ENCODE measurements around the gene NR6A1. TPM values are rescaled to one million over a fixed set of nuclear protein-coding genes. Genes with fewer than 3 reads are reported as not detected.

The NR6A1 gene
- total RNA-seq, 1 experiment from 2014 or later, result 164 TPM

GRCh38 chr9:124708074-124708473, 63.0 kb downstream of the NR6A1 start:
- ChIA-PET POLR2A (no interaction called here), CTCF (interaction anchor here (0.5 to 3.0 kb wide), 6 partner anchors 15 to 171 kb away, joined by 4 to 25 read pairs (median 6); no protein-coding TSS in a partner anchor)
- Mint-ChIP-seq H3K27ac (peak overlapping the region; percentile 91), H3K4me3 (no peak overlapping the region), H3K4me1 (peaks cover 44% of the 10 kb centered on the region), H3K27me3 (ENCODE audit: low read depth) (no peaks in the 10 kb centered on the region), H3K9me3 (peaks cover 4% of the 10 kb centered on the region; the same call in 1 of the 2 replicates), H3K36me3 (peaks cover 12% of the 10 kb centered on the region)
- no peak for ATAC-seq
- TF ChIP-seq FOXP1 (CRISPR knock-in tag; IDR thresholded peaks at IDR 0.05; ENCODE audit: borderline replicate concordance) (no peak), PREB (CRISPR knock-in tag; IDR thresholded peaks at IDR 0.05; ENCODE audit: borderline replicate concordance) (no peak), FOXJ3 (CRISPR knock-in tag; IDR thresholded peaks at IDR 0.05; ENCODE audit: borderline replicate concordance) (no peak), ATF3 (CRISPR knock-in tag; conservative IDR thresholded peaks at IDR 0.05) (no peak), KAT7 (CRISPR knock-in tag; IDR thresholded peaks at IDR 0.05; ENCODE audit: borderline replicate concordance) (no peak)
- TF ChIP-seq, protein P1, sequence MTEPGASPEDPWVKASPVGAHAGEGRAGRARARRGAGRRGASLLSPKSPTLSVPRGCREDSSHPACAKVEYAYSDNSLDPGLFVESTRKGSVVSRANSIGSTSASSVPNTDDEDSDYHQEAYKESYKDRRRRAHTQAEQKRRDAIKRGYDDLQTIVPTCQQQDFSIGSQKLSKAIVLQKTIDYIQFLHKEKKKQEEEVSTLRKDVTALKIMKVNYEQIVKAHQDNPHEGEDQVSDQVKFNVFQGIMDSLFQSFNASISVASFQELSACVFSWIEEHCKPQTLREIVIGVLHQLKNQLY (CRISPR knock-in tag; IDR thresholded peaks at IDR 0.05), result no peak
- TF ChIP-seq, protein P2, sequence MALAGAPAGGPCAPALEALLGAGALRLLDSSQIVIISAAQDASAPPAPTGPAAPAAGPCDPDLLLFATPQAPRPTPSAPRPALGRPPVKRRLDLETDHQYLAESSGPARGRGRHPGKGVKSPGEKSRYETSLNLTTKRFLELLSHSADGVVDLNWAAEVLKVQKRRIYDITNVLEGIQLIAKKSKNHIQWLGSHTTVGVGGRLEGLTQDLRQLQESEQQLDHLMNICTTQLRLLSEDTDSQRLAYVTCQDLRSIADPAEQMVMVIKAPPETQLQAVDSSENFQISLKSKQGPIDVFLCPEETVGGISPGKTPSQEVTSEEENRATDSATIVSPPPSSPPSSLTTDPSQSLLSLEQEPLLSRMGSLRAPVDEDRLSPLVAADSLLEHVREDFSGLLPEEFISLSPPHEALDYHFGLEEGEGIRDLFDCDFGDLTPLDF (CRISPR knock-in tag; IDR thresholded peaks at IDR 0.05), result no peak
- TF ChIP-seq, protein P3, sequence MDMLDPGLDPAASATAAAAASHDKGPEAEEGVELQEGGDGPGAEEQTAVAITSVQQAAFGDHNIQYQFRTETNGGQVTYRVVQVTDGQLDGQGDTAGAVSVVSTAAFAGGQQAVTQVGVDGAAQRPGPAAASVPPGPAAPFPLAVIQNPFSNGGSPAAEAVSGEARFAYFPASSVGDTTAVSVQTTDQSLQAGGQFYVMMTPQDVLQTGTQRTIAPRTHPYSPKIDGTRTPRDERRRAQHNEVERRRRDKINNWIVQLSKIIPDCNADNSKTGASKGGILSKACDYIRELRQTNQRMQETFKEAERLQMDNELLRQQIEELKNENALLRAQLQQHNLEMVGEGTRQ (CRISPR knock-in tag; IDR thresholded peaks at IDR 0.05), result no peak
- DNase-seq (ENCODE audit: low spot score), result no peak

GRCh38 chr9:124707666-124708065, 63.4 kb downstream of the NR6A1 start:
- H3K9me3 Mint-ChIP-seq, result peaks cover 5% of the 10 kb centered on the region
- H3K27ac Mint-ChIP-seq, result peak overlapping the region; percentile 91
- DNase-seq (ENCODE audit: low spot score), result no peak
- CTCF ChIA-PET, result interaction anchor here (1.1 to 3.0 kb wide), 3 partner anchors 90 to 171 kb away, joined by 6 to 25 read pairs (median 8); no protein-coding TSS in a partner anchor
- H3K36me3 Mint-ChIP-seq, result peaks cover 13% of the 10 kb centered on the region
- H3K4me3 Mint-ChIP-seq, result no peak overlapping the region
- peaks cover 44% of the 10 kb centered on the region for H3K4me1 Mint-ChIP-seq
- TF ChIP-seq, protein P4, sequence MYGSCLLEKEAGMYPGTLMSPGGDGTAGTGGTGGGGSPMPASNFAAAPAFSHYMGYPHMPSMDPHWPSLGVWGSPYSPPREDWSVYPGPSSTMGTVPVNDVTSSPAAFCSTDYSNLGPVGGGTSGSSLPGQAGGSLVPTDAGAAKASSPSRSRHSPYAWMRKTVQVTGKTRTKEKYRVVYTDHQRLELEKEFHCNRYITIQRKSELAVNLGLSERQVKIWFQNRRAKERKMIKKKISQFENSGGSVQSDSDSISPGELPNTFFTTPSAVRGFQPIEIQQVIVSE (CRISPR knock-in tag; IDR thresholded peaks at IDR 0.05; ENCODE audit: borderline replicate concordance), result no peak
- TF ChIP-seq ETV6 (CRISPR knock-in tag; IDR thresholded peaks at IDR 0.05), result no peak
- TF ChIP-seq CBFB (CRISPR knock-in tag; IDR thresholded peaks at IDR 0.05; ENCODE audit: low read depth), result no peak
- TF ChIP-seq, protein P5, sequence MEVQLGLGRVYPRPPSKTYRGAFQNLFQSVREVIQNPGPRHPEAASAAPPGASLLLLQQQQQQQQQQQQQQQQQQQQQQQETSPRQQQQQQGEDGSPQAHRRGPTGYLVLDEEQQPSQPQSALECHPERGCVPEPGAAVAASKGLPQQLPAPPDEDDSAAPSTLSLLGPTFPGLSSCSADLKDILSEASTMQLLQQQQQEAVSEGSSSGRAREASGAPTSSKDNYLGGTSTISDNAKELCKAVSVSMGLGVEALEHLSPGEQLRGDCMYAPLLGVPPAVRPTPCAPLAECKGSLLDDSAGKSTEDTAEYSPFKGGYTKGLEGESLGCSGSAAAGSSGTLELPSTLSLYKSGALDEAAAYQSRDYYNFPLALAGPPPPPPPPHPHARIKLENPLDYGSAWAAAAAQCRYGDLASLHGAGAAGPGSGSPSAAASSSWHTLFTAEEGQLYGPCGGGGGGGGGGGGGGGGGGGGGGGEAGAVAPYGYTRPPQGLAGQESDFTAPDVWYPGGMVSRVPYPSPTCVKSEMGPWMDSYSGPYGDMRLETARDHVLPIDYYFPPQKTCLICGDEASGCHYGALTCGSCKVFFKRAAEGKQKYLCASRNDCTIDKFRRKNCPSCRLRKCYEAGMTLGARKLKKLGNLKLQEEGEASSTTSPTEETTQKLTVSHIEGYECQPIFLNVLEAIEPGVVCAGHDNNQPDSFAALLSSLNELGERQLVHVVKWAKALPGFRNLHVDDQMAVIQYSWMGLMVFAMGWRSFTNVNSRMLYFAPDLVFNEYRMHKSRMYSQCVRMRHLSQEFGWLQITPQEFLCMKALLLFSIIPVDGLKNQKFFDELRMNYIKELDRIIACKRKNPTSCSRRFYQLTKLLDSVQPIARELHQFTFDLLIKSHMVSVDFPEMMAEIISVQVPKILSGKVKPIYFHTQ (CRISPR knock-in tag; IDR thresholded peaks at IDR 0.05), result no peak
- TF ChIP-seq, protein P6, sequence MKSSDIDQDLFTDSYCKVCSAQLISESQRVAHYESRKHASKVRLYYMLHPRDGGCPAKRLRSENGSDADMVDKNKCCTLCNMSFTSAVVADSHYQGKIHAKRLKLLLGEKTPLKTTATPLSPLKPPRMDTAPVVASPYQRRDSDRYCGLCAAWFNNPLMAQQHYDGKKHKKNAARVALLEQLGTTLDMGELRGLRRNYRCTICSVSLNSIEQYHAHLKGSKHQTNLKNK (CRISPR knock-in tag; IDR thresholded peaks at IDR 0.05), result no peak
- no peak for ATAC-seq
- H3K27me3 Mint-ChIP-seq (ENCODE audit: low read depth), result no peaks in the 10 kb centered on the region
- POLR2A ChIA-PET, result no interaction called here

Measured in WTC11 (cell line).